ENCODE data around the gene ICE1. TPM values are rescaled to one million over a fixed set of nuclear protein-coding genes. Genes with fewer than 3 reads are reported as not detected.
A peak's percentile ranks its signal among the peaks of the same experiment; 100 is the strongest.
"Not testable (repeated sequence)": the region's sequence is repeated elsewhere in the genome, so short reads cannot be mapped to it uniquely, and the experiment has no call there.

ICE1 gene, protein sequence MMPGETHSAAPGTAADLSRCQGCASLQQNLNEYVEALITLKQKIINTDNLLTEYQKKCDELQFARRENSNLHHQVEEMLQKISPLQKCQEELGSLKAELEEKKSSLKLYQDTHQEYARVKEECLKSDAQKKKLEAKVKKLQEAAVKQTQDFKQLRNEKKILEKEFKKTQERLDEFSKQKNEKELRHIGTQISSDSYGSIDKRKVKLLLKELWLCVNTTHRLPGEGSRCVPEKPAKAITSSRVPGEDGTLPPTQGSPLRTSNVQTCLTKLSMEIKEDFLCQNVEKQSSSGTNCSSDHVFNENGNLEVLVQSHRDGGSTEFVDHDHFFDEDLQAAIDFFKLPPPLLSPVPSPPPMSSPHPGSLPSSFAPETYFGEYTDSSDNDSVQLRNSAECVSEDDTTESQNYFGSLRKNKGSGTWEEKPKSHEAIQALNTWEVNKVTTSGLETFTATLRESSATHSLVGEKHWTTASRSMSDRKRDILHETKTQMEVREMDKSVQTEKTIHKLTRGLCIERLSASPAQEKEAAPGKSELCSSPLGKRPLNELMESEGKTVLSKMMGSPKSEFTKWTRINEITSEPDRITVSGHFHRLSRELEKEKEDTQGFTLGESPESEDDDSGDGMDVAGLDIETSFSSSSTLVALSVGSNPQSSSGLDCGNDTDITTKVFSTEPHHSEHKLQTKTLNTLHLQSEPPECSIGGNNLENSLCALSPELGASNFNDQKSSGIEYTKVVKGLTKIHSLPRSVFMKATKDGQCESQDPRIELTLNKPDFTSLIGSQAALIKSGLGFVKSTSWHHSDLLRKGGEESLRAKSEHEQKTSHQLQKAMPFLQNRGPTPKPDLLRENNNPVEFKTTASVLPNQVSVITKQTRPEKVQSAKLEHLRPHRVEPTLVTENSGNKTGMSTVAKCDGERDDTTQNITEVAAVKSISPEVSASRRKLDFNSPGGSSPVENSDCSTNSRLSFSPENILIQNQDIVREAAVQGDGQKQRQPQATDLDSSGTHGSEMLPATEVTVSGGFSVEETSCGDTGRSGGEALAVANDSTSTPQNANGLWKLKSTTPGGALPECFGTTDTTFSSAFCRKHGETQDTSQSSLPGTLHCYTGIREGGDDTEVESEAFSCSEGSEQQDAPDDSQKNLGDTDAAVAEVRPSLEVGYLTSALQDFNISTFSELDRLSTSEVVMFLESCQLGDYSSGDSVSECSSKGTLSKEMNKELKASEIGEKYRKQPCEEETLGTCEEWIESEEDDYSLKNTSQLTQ (N-terminal part only)
- 47.5 TPM for total RNA-seq

DNA sequence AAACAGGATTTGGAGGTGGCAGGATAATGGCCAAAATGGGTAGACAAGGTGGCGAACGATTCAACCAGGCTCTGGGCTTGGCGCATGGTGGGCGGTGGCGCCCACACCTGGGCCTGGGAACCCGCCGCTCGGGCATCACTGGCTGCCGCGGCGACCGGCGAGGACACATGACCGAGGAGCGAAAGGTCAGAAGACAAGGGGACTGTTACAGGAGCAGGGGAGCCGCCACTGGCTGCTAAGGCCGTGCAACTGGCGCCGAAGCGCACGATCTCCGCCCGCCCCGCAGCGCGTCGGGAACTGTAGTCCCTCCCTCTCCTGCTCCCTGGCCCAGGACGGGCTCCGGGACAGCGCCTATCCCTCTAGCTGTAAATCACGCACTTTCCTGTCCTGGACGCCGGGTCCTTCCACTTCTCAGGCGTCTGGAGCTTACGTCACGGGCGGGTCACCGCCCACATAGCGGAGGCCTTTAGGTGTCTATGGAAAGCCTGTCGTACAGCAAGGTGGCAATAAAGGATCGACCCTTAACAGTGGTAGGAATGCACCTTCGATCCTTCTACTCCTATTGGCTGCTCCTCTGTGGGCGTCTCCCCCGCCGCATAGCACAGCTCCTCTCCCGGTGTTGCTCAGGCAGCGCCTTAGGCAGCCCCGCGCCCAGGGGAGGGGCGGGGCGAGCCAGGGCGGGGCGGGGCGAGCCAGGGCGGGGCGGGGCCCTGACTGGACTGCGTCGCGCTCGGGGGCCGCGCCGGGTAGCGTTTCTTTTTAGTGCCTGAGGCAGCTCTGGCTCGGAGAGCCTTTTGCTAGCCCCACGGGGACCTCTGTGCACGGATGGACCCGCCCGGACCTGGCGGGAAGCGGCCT is at the start of gene ICE1:
Gene ICE1 (plus strand): TSS at position 717 of the 858 bp plus-strand sequence. CDS start 239 bp downstream, outside the sequence.
- DNase-seq = peak; percentile 99

- no peak for DNase-seq
Observed at GRCh38 chr5:5372930-5373329, 49.5 kb upstream of the ICE1 start.

DNA sequence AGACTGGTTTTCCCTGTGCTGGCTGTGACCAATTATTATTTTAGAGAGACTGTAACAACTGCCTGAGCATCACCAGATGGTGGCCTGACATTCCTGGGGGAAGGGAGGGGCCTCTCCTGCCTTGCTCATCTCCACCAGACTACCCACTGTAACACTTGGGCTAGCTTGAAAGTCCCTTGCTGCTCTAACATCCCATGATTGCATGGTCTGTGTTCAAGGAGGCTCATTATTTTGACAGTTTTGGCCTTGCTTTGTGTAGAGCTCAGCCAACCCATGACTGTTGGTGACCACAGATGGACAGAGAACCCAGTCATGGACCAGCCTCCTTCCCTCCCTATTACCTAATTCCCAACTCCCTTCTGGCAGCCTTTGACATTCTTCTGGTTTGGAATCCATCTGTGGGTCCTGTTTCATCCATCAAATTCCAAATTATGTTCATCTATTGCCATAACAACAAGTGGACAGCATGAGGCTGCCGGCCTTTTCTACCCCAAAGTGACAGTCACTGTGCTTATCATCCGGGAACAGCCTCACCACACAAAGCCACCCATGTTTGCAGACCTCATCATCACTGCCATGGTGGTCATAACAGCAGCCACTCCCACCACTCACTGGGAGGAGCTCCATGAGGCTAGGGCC is 49.0 kb upstream of the ICE1 start:
- DNase-seq = peak; percentile 42

GRCh38 chr5:5374009-5374715 is 48.3 kb upstream of the ICE1 start:
- DNase-seq = peak; percentile 70

GRCh38 chr5:5377780-5378179 is 44.7 kb upstream of the ICE1 start:
- no peak for DNase-seq

DNA sequence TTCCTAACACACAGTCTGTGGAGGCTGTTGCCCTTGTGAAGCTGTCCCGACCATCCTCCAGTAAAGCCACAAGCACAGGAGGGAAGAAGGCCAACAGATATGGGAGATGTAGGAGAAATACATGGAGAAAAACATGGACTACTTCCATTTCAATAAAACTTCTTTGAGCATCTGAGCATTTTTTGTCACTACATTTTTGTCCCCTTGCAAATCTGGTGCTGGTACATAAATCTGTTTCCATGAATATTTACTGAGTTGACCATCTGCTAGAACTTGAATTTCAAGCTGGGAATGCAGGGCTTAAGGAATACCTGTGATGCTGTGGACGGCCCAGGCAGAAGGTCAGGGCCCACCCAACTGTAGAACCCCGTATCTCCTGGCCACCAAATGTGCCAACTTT is 43.9 kb upstream of the ICE1 start:
- DNase-seq = no peak

DNA sequence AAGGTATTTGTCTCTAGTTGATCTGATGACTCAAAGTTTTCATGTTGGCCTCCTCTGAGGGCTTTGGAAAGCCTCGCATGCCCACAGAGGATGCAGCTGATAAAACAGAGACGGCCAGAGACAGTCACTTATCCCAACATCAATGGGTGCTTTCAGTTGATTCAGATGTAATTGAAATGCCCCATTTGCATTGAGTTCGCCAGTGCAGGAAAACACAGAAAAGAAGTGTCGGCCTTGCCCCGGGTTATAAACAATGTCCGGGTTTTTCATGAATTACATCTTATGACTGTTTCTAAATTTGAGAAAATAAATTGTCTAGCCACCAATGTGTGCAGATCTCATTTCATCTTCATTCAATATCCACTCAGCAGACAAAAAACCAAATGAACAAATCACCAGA is 42.2 kb upstream of the ICE1 start:
- no peak for DNase-seq

- DNase-seq = peak; percentile 69
Observed at GRCh38 chr5:5381310-5381913, 41.1 kb upstream of the ICE1 start.

DNA sequence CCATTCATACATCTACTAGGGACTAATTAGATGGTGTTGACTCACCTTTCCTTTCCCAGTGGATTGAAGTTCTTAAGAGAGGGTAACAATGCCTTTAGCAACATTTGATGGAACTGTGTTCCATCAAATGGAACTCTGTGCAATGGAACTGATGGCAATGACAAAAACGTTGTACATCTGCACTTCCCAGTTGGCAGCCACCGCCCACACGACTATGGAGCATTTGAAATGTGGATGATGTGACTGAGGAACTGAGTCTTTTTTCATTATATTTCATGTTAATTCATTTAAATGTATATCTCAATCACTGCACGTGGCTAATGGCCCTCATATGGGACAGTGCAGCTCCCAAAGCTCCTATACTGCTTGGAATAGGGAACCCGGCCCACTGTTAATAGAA is 39.0 kb upstream of the ICE1 start:
- DNase-seq = no peak

- no peak for DNase-seq
Observed at GRCh38 chr5:5384660-5385330, 37.7 kb upstream of the ICE1 start.

DNA sequence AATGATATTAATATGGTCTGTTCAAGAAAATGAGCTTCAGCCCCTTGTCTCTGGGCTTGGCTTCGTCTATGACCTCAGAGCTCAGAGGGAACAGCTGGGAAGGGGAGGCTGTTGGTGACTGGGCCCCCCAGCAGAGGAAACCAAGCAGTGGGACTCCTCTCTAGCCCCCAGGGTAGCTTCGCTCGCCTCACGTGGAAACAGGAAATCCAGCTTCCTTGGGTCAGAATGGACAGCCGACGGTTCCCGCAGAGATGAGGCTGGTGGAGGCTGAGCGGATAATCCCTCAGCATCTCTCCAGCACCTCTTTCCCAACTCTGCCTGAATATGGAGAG is 37.2 kb upstream of the ICE1 start:
- DNase-seq = no peak

- no peak for DNase-seq
Observed at GRCh38 chr5:5386329-5386728, 36.1 kb upstream of the ICE1 start.

GRCh38 chr5:5387192-5387591 is 35.3 kb upstream of the ICE1 start:
- DNase-seq = no peak

GRCh38 chr5:5387777-5388176 is 34.7 kb upstream of the ICE1 start:
- no peak for DNase-seq

- not testable (repeated sequence) for DNase-seq
Observed at GRCh38 chr5:5390121-5390869, 32.2 kb upstream of the ICE1 start.

- not testable (repeated sequence) for DNase-seq
Observed at GRCh38 chr5:5392504-5392903, 30.0 kb upstream of the ICE1 start.

DNA sequence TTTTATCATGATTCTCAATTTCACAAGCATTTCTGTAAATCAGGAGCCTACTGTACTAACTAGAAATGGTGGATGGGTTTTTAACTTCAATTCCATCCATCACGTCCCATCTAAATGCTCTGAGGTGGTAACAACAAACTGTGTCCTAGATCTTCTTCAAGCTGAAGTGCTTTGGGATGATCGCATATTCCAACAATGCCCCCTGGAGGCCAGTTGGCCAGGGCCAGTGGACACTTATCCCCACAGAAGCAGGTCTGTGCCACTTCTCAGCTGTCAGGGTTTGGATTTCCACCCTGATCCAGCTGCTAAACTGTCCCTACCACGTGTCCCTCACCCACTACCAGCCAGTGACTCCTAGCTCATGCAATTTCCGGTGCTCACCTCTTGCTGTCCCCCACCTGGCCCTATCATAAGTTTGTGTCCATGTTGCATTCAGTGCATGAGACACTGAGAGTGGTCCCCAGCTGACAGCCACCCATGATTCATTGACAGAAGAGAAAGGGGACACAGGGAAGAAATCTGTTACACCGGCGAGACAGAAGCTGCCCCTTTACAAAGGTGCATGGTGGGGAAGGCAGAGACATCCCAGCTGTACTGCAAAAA is 28.0 kb upstream of the ICE1 start:
- peak; percentile 76 for DNase-seq

- not testable (repeated sequence) for DNase-seq
Observed at GRCh38 chr5:5395093-5395492, 27.4 kb upstream of the ICE1 start.

Measured in tongue (tissue), 2 donors.